GM19043 (cell line): ENCODE measurements around the gene DEGS1.

Source experiments
- ATAC-seq: cut with Tn5 transposase; IDR thresholded peaks from one replicate; pipeline ENCODE4 v1.9.1; 2021; ENCODE audit warnings: low read depth; ENCODE audit not compliant: unreplicated experiment

The DEGS1 gene

DNA sequence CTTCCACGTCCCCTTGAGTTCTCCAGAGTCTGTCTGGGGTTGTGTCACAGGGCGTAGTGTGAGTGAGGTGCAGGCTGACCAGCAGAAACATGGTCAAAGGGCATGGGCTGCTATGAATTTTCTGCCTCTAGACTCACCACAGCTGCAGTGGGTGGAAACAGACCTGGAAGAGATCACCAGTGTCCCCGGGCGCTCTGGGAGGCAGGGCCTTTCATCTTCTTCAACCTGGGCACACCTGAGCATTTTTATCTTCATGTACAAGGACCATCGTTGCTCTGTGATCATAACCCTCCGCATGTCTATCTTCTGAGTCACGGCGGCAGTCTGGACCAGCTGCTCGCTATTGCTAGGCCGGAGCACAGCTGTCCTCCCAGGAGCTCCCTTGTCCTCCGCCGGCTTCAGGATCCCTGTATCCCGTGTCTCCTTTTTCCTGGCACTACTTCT, 29.6 kb downstream of the DEGS1 start:
- no peak for ATAC-seq

DNA sequence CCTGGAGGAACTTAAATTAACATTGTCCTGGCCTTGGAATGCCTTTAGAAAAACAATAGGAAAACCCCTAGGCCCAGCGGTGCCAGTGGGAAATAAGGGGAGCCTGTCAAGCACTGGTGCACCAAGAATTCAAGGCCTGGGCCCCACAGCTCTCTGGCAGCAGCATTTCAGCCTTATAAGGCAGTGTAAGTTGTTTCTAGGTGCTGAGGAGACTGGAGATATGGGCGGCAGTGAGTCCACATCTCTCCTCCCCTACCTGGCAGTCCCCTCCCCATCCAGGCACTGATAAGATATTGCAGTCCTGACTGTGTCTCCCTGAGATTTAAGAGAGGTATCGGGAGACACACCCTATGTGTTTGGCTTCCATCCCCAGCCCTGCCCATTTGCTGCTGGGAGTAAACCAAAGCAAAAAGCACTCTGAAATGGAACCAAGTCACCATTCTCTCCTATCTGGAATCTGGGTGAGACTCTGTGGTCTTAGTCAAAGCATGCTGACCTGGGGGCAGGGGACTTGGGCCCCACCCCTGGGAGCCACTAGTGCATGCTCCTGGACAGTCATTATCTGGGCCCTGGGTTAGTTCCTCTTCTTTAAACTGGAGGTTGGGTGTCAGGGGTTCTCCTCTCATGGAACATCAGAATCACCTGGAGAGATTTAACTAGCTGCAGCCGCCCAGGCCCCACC, 30.5 kb downstream of the DEGS1 start:
- ATAC-seq: no peak

DNA sequence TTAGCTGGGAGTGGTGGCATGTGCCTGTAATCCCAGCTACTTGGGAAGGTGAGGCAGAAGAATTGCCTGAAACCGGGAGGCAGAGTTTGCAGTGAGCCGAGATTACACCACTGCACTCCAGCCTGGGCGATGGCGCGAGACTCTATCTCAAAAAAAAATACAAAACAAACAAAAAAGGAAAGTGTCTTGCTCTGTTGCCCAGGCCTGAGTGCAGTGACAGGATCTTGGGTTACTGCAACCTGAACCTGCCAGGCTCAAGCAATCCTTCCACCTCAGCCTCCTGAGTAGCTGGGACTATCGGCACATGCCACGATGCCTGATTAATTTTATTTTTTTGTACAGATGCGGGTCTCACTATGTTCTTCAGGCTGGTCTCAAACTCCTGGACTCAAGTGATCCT, 33.3 kb downstream of the DEGS1 start:
- no peak for ATAC-seq

DNA sequence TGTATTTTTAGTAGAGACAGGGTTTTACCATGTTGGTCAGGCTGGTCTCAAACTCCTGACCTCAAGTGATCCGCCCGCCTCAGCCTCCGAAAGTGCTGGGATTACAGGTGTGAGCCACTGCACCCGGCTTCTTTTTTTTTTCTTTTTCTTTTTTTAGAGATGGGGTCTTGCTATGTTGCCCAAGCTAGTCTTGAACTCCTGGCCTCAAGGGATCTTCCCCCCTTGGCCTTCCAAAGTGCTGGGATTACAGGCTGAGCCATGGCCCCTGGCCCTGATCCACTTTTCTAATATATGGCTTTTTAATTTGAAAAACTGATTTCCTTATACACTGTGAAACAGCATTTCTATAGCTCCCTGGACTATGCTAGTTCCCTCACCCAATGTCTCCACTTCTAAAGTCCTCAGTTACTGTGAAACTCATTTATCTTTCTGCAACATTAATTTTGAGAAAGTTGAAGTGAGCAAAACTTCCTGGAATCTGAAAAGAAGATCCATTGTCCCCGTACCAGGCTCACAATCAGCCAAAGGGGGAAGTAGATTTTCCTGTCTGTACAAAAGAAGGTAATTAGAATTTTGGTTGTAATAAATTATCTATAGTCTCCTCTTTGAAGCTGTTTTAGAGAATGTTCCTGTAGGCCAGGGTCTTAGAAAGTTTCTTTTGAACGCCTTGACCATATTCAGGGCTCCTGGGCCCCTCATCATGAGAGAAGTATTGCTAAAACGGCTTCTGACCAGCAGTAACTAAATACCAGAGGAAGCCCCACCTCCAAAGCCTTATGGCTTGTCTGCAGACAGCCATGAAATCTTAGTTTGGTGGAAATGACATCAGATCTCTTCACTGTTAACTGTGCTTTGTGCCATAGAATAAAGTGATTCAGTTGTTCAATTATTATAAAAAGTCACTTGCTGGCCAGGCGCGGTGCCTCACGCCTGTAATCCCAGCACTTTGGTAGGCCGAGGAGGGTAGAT, 34.9 kb downstream of the DEGS1 start:
- ATAC-seq: no peak

DNA sequence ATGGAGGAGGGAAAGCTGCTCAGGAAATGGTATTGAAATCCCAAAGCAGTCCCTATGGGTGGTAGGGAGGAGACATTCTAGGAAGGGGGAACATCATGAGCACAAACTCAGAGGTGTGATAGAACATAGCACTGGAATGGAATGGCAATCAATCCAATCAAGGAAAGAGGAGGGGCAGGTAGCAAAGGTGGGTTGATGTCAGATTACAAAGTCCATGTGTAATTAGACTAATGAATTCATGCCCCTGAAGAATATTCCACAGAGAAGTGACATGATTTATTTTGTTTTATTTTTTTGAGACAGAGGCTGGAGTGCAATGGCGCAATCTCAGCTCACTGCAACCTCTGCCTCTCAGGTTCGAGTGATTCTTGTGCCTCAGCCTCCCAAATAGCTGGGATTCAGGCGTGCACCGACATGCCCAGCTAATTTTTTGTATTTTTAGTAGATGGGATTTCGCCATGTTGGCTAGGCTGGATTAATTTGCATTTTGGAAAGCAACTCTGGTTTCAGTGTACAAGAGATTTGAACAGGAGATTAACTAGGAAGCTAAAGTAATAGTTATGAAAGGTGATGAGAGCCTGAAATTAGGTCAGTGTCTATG, 36.1 kb downstream of the DEGS1 start:
- ATAC-seq: no peak

DNA sequence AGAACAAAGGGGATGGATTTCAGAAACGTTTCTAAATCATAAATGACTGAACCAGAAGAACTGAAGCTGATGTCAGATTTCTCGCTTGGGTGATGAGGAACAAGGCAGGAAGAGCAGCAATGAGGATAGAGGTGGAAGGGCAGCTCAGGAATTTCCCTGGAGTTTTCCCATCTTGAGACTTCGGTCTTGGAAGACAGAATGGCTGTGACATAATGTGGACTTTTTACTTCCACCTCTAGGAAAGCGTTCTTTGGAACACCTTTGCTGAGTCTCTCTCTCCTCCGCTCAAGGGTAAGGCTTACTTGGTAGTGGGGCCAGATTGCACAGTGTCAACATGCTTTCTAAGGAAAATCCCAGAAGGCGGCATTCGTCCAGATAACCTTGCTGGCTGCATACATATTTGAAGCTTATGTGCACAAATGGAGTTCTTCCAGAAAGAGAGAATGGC, 36.6 kb downstream of the DEGS1 start:
- no peak for ATAC-seq

DNA sequence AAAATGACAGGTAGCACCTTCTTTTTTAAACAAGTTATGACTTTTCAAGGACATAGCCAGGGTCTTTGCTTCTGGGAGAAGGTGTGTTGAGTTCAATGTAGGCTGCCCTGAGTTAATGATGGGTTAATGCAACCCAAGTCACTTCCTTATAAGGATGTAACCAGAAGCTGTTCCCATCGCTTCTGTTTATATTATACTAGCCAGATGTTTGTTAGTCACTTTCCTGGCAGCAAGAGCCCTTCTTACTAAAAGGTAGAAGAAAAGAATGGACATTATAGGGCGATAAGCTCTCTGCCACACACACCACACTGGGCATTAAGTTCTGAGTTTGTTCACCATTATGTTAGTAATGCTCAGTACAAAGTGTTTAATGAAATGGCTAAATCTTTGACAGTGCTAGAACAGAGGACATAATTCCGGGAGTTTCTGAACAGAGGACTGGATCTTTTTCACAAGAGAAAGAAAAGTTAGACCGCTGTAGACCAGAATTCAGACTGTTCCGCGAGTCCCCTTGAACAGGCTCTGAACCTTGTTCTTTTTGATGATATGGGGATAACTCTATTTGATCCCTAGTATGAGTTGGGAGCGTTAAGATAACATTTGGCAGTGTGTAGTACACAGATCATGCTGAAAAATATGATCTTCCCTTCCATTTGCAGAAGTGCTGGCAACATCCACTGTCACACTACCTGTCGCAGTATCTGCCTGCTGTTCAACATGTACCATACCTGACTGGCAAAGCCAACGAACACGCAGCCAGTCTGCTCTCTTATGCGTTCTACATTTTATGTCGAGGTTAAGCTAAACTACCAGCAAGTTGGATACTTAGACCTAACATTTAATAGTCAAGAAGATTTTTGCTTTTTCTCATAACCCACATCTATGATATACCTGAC, 41.0 kb downstream of the DEGS1 start:
- no peak for ATAC-seq

DNA sequence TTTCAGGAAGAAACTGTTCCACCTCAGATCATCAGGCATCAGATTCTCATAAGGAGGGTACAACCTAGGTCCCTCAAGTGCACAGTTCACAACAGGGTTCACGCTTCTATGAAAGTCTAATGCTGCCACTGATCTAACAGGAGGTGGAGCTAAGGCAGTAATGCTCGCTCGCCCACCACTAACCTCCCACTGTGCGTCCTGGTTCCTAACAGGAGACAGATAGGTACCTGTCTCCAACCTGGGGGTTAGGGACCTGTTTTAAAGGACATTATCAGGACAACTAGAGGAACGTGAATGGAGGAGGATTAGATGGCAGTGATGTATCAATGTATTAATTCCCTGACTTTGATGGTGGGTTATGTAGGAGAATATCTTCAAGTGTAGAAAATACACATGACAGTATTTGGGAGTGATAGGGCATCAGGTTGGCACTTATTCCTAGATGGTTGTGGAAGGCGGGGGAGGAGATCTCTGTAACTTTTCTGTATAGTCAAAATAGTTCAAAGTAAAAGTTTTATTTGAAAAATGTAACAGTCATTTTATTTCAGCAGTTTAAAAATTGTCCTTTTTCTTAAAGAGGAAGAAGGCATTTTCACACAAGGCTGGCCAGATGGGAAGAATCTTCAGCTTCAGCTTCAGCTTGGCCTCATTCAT, 43.9 kb downstream of the DEGS1 start:
- ATAC-seq: no peak

DNA sequence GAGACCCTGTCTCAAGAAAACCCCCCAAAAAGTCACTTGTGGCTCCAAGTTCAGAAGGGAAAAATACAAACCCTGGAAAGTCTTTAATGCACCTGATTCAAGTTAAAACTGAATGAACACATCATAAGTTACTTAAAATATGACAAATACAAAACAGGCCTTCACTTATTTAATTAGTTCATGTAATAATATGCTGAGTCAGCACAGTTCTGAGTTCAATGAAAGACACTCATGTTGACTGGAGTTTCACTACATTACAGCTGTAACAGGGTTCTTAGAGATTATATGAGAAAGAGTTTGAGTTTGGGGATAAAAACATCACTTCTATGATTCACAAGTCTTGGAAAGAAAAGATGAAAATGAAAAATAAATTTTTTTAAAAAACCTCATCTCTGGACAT, 51.0 kb downstream of the DEGS1 start:
- no peak for ATAC-seq

DNA sequence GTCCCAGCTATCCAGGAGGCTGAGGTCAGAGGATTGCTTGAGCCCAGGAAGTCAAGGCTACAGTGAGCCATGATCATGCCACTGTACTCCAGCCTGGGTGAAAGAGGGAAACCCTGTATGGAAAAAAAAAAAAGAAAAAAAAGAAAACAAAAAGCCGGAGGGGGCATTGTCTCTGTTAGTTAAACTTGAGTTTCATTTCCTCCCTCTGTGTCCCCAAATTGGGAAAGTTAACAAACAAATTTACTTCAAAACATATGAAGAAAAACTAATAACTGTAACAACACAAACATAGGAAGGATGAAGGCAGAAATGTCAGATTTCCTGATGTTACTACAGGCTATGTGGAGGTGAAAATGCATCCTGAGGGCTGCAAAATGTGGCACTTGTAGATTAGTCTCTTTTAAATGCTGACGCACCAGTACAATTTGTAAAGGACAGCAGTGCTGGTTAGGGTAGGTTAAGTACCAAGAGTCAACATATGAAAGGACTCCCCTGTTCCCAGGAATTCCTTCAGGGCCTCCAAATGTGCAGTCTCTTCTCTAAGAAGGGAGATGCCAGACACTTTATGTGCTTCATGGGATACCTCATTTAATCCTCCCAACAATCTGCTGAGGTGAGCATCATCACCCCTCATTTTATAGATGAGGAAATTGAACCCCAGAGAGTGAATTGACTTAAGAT, 52.9 kb downstream of the DEGS1 start:
- ATAC-seq: no peak

DNA sequence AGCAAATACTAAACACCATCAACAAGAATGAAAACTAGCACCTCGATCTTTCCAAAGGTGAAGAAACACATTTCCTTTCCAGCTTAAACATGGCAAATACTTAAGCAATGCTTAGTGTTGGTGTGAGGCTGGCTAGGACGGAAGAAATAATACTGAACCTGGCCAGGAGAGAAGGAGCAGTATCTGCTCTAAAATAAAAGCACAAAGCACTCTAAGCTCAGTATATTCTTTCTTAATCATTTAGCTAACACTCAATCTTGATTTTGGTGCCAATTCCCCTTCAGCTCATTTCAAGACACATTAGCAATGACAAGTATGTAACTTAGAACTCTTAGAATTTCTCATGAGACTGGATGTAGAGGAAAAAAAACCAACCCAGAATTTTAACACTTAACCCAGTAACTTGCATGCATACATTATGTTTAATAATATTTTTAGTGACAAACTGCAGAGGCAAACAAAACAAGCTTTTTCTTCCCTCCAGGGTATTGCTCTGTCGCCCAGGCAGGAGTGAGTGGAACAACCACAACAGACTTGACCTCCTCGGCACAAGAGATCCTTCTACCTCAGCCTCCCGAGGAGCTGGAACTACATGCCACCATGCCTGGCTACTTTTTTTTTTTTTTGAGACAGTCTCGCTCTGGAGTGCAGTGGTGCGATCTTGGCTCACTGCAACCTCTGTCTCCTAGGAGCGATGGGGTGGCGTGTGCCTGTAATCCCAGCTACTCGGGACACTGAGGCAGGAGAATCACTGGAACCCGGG, 54.3 kb downstream of the DEGS1 start:
- no peak for ATAC-seq

DNA sequence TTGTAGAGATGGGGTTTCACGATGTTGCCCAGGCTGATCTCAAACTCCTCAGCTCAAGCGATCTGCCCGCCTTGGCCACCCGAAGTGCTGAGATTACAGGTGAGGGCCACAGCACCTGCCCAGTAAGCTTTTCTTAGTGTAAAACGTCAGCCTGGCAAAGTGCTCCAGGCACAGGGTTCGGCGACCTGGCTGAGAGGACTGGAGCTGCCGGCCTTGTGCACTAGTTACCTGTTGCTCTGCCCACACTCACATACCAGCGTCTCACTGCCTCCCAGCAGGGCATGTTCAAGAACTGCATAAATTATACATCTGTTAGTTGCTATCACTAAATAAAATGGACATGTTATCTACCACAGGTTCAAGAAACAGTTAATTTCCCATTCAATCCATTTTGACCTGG, 55.2 kb downstream of the DEGS1 start:
- no peak for ATAC-seq

DNA sequence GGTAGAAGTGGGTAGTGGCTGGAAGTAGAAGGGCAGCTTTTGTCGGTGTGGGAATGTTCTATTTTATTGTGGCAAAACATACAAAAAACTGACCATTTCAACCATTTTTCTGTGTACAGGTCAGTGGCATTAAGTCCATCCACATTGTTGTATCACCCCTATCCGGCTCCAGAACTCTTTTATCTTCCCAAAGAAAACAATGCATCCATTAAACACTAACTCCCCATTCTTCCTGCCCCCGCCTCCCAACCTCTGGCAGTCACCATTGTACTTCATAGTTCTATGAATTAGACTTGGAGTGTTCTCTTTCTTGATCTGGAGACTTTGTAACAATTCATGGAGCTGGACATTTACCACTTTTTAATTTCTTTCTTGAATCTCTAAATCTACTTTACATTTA, 55.7 kb downstream of the DEGS1 start:
- ATAC-seq: no peak
